ENCODE measurements around the gene PTTG1IP. TPM values are rescaled to one million over a fixed set of nuclear protein-coding genes. Genes with fewer than 3 reads are reported as not detected.

Gene PTTG1IP
- total and polyA plus RNA-seq, 2 of the 13 experiments (the other 11 are each of a cell fraction or from before 2014, with no cell fraction given) = 161 to 700 TPM

DNA sequence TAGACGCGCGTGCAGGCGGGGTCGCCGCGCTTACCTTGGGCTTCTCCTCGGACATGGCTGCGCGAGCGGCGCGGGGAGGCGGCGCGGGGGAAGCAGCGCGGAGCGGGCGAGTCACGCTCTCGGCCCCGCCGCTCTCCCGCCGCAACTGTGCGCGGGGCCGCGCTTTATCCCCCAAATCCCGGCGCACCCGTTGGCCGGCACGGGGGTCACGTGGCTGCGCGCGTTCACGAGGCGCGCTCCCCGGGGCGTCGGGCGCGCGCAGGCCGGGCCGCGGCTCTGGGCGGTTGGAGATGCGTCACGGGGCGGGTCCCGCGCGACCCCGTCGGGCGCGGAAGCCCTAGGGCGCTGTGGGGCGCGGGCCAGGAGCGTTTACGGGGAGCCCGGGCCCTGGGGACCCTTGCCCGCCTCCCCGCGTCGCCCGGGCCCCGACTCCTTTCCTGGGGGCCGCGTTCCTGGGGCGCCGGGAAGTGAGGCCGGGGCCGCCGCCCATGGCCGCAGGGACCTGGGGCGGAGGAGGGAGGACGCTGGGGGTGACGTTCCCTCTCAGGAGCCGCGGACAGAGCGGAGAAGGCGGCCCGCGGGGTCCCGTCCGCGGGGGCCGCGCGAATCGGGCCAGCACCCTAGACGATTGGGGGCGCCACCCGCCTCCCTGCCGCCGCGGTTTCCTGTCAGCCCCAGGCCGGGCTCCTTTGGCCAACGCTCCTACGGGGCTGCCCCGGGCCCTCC, 55.4 kb downstream of the PTTG1IP start, which contains the start of gene SUMO3 (continued):
- TF ChIP-seq, protein P1, sequence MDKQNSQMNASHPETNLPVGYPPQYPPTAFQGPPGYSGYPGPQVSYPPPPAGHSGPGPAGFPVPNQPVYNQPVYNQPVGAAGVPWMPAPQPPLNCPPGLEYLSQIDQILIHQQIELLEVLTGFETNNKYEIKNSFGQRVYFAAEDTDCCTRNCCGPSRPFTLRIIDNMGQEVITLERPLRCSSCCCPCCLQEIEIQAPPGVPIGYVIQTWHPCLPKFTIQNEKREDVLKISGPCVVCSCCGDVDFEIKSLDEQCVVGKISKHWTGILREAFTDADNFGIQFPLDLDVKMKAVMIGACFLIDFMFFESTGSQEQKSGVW (CRISPR knock-in tag; IDR thresholded peaks at IDR 0.05; ENCODE audit: borderline replicate concordance) = no peak
- TF ChIP-seq ZNF614 (CRISPR knock-in tag; IDR thresholded peaks at IDR 0.05; ENCODE audit: borderline replicate concordance) (no peak), THAP11 (CRISPR knock-in tag; IDR thresholded peaks at IDR 0.05) (peak; percentile 15; the same call in 1 of the 2 replicates), DR1 (CRISPR knock-in tag; IDR thresholded peaks at IDR 0.05) (no peak; the same call in 1 of the 2 replicates), SCMH1 (CRISPR knock-in tag; IDR thresholded peaks at IDR 0.05; ENCODE audit: borderline replicate concordance) (no peak), PHF5A (CRISPR knock-in tag; IDR thresholded peaks at IDR 0.05; ENCODE audit: low read depth, unreplicated experiment) (no peak), TSC22D2 (CRISPR knock-in tag; IDR thresholded peaks at IDR 0.05; ENCODE audit: borderline replicate concordance) (no peak), ZKSCAN8 (CRISPR knock-in tag; IDR thresholded peaks at IDR 0.05; ENCODE audit: borderline replicate concordance) (no peak), ZBTB42 (CRISPR knock-in tag; IDR thresholded peaks at IDR 0.05) (0 out of 2 replicates have a peak, but pooled peaks have one; percentile 47), ARNT (IDR thresholded peaks at IDR 0.05) (no peak), JUND (CRISPR knock-in tag; IDR thresholded peaks at IDR 0.05) (no peak), RBM22 (optimal IDR thresholded peaks at IDR 0.05; ENCODE audit: low read length) (no peak), TRIM24 (CRISPR knock-in tag; IDR thresholded peaks at IDR 0.05) (no peak), FOXK1 (CRISPR knock-in tag; IDR thresholded peaks at IDR 0.05; ENCODE audit: borderline replicate concordance, low read depth) (no peak), ZNF484 (CRISPR knock-in tag; IDR thresholded peaks at IDR 0.05; ENCODE audit: borderline replicate concordance, low read depth) (no peak)
- TF ChIP-seq, protein P2, sequence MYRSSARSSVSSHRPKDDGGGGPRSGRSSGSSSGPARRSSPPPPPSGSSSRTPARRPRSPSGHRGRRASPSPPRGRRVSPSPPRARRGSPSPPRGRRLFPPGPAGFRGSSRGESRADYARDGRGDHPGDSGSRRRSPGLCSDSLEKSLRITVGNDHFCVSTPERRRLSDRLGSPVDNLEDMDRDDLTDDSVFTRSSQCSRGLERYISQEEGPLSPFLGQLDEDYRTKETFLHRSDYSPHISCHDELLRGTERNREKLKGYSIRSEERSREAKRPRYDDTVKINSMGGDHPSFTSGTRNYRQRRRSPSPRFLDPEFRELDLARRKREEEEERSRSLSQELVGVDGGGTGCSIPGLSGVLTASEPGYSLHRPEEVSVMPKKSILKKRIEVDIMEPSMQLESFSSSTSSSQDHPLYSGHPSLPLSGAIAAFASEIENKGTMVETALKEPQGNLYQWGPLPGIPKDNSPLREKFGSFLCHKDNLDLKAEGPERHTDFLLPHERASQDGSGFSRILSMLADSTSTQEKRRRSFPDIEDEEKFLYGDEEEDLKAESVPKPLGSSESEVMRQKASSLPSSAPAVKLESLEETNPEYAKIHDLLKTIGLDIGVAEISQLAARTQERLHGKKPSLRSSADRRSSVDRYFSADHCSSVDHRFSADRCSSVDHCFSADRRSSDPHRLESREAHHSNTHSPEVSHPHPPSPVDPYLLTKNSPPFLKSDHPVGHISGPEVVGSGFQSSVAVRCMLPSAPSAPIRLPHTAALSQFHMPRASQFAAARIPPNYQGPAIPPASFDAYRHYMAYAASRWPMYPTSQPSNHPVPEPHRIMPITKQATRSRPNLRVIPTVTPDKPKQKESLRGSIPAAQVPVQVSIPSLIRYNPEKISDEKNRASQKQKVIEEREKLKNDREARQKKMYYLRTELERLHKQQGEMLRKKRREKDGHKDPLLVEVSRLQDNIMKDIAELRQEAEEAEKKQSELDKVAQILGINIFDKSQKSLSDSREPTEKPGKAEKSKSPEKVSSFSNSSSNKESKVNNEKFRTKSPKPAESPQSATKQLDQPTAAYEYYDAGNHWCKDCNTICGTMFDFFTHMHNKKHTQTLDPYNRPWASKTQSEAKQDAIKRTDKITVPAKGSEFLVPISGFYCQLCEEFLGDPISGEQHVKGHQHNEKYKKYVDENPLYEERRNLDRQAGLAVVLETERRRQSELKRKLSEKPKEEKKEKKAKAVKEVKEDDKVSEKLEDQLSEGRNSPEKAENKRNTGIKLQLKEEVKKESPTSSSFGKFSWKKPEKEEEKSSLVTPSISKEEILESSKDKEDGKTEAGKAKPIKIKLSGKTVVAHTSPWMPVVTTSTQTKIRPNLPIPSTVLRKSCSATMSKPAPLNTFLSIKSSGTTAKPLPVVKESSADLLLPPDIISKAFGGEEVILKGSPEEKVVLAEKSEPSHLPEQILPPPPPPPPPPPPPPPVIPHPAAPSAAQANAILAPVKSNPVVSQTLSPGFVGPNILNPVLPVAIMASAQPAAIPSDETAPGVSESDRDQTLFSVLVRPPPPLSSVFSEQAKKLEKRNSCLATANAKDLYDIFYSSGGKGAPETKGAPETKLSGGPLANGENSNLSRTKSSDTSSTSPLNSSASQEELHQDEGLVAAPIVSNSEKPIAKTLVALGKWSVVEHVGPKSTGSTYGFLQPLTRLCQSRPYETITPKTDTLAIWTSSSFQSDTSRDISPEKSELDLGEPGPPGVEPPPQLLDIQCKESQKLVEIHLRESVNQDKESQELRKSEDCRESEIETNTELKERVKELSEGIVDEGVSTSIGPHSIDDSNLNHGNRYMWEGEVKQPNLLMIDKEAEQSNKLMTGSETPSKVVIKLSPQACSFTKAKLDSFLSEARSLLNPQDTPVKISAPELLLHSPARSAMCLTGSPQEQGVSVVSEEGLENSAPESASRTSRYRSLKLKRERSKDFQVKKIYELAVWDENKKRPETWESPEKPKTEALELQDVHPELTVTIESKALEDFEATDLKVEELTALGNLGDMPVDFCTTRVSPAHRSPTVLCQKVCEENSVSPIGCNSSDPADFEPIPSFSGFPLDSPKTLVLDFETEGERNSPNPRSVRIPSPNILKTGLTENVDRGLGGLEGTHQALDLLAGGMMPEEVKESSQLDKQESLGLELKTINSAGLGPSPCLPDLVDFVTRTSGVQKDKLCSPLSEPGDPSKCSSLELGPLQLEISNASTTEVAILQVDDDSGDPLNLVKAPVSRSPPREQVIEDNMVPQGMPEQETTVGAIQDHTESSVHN (CRISPR knock-in tag; IDR thresholded peaks at IDR 0.05) = no peak
- TF ChIP-seq, protein P3, sequence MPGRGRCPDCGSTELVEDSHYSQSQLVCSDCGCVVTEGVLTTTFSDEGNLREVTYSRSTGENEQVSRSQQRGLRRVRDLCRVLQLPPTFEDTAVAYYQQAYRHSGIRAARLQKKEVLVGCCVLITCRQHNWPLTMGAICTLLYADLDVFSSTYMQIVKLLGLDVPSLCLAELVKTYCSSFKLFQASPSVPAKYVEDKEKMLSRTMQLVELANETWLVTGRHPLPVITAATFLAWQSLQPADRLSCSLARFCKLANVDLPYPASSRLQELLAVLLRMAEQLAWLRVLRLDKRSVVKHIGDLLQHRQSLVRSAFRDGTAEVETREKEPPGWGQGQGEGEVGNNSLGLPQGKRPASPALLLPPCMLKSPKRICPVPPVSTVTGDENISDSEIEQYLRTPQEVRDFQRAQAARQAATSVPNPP (CRISPR knock-in tag; IDR thresholded peaks at IDR 0.05) = no peak
- TF ChIP-seq, protein P4, sequence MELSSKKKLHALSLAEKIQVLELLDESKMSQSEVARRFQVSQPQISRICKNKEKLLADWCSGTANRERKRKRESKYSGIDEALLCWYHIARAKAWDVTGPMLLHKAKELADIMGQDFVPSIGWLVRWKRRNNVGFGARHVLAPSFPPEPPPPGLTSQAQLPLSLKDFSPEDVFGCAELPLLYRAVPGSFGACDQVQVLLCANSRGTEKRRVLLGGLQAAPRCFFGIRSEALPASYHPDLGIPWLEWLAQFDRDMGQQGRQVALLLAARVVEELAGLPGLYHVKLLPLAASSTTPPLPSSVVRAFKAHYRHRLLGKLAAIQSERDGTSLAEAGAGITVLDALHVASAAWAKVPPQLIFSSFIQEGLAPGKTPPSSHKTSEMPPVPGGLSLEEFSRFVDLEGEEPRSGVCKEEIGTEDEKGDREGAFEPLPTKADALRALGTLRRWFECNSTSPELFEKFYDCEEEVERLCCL (CRISPR knock-in tag; IDR thresholded peaks at IDR 0.05; ENCODE audit: borderline replicate concordance) = no peak

All from HepG2 (cell line).